Hematopoietic multipotent progenitor cell treated with erythropoietin and hydrocortisone succinate and interleukin-3 and kit ligand, for 17 days (in vitro differentiated cells): ENCODE measurements around the gene GUCY1A1.

Experiments
- DNase-seq: peaks from one replicate; pipeline ENCODE4 v3.0.0-alpha.2; 2015; ENCODE audit warnings: low spot score

Gene GUCY1A1

GRCh38 chr4:155777971-155778735 is 111.5 kb downstream of the GUCY1A1 start:
- no peak for DNase-seq

- no peak for DNase-seq
These were observed 114.1 kb downstream of the GUCY1A1 start for GRCh38 chr4:155780775-155781174.

- DNase-seq = no peak
These were observed 114.7 kb downstream of the GUCY1A1 start for GRCh38 chr4:155781249-155781831.
